Right cardiac atrium (tissue), 5 donors: ENCODE data around the gene ASTN2. TPM values are rescaled to one million over a fixed set of nuclear protein-coding genes. Genes with fewer than 3 reads are reported as not detected.
"Not testable (repeated sequence)": the region's sequence is repeated elsewhere in the genome, so short reads cannot be mapped to it uniquely, and the experiment has no call there.

ENCODE experiments used
- ATAC-seq, 2 donors: fragments of 200-7000 bp; cut with Tn5 transposase; one replicate each; pipeline versions ENCODE4 v1.8.0 to v1.9.1; 2020; ENCODE audit warnings: moderate library complexity in 2 of 2, mild to moderate bottlenecking in 1 of 2
- DNase-seq, 3 donors: peaks; one replicate each; pipeline ENCODE4 v3.0.0-alpha.2; 2020
- H3K27ac ChIP-seq: one replicate; pipeline ENCODE4 v1.5.1; 2013; ENCODE audit warnings: mild to moderate bottlenecking, low read length, control low read depth, moderate library complexity
- H3K27me3 ChIP-seq: one replicate; pipeline ENCODE4 v1.6.1; 2013; ENCODE audit not compliant: control insufficient read depth, insufficient read depth
- H3K4me1 ChIP-seq: one replicate; pipeline ENCODE4 v1.6.1; 2013; ENCODE audit warnings: low read length; ENCODE audit not compliant: control insufficient read depth, insufficient read depth
- H3K4me3 ChIP-seq: one replicate; pipeline ENCODE4 v1.5.1; 2013; ENCODE audit warnings: low read length, control low read depth
- H3K9me3 ChIP-seq: one replicate; pipeline ENCODE4 v1.6.1; 2013; ENCODE audit warnings: low read length; ENCODE audit not compliant: control insufficient read depth
- WGBS: extraction: QIAGEN DNeasy Blood & Tissue Kit; methylation state at CpG from one replicate; pipeline ENCODE4 v1.1.7; 2013; 5-methylcytosine and 5-hydroxymethylcytosine counted together
- intact Hi-C, 4 donors: fragments of 100-400 bp; cut with DNase I; formaldehyde crosslinking; loops; one replicate each; pipeline versions ENCODE4 v1.11.0 to v1.14.0; 2022 to 2023
- polyA plus RNA-seq: library from polyadenylated mRNA; stranded (reverse); fragments of 200-250 nt; gene quantifications from one replicate; pipeline ENCODE4 v1.2.3, GENCODE V29; 2013
- total RNA-seq, 4 donors: library from RNA; stranded (reverse); fragmentation: NEBNext Ultra II Directional; extraction: Animal tissue kit (Norgen Biotek cat#: 25700); gene quantifications; one replicate each; pipeline ENCODE4 v1.2.1, GENCODE V29; 2021
- donor health status: healthy with polysubstance abuse.
- donor health status: DM: no; HTN: yes; CAD: no.
- donor health status: DM: no; HTN: no; CAD: no.
- donor health status: DM: no; HTN: yes; CAD: no; lungs with severe emphysema.
- donor health status: DM: yes; HTN: yes; CAD: no.

The ASTN2 gene
- total and polyA plus RNA-seq, 5 donors = 18.1 to 79.3 (median 59.8) TPM

DNA sequence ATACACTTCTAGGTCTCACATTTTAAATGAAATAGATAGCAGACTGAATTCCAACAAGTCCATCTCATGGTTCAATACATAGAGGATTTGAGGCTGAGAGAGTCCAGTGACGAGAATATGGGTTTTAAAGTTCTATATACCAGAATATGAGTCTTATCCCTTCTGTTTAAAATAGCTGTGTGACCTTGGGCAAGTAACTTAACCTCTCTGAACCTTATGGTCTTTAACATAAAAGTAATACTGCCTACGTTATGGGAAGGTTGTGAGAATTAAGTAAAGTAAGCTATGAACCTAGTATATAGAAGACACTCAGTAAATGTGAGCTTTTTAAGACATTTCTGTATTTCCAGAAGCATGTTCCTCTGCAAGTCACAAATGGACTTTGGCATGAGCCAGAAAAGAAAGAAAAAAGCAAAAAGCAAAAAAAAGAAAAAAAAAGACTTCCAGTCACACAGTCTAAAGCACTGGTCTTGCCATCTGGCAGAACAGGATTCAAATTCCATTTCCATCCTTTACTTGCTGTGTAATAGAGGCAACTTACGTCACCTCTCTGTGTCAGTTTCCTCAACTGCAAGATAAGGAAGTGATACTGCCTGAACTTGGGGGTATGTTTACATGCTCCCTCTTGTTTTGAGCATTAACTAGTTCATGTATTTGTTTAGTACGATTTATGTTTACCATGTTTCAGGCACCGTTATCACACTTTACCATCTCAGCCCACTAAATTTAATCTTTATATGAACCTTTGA, 479.5 kb downstream of the ASTN2 start:
- DNase-seq (no peak), ATAC-seq (no peak)
- intact Hi-C loops = no loop called here
- 55% methylated on average over 5 of the region's 5 CpGs for WGBS
- no peak overlapping the region for H3K4me3 ChIP-seq
- no peaks in the 10 kb centered on the region for H3K9me3 ChIP-seq
- no peak overlapping the region for H3K27ac ChIP-seq
- H3K4me1 ChIP-seq = no peaks in the 10 kb centered on the region
- no peaks in the 10 kb centered on the region for H3K27me3 ChIP-seq

DNA sequence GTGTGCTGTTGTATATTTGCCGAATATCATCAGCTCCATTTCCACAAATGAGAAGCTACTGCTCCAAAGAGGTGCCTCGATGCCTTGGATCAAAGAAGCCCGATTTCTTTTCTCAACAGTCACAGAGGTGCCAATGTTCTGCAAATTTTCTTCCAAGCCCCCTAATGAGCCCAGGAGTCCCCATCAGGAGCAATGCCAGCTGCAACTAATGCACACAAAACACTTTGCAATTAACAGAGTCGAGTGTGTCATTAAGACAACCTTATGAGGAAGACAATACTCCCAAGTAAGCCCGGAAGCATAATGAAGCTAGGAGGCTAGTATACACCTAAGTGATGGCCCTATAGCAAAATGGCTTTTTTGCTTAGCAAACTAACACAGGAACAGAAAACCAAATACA, 480.7 kb downstream of the ASTN2 start:
- ATAC-seq = no peak
- Histone ChIP-seq H3K27me3 (no peaks in the 10 kb centered on the region), H3K9me3 (no peaks in the 10 kb centered on the region), H3K4me1 (no peaks in the 10 kb centered on the region), H3K4me3 (no peak overlapping the region), H3K27ac (no peak overlapping the region)
- WGBS = 79% methylated on average over 5 of the region's 5 CpGs
- intact Hi-C loops = no loop called here
- no peak for DNase-seq

DNA sequence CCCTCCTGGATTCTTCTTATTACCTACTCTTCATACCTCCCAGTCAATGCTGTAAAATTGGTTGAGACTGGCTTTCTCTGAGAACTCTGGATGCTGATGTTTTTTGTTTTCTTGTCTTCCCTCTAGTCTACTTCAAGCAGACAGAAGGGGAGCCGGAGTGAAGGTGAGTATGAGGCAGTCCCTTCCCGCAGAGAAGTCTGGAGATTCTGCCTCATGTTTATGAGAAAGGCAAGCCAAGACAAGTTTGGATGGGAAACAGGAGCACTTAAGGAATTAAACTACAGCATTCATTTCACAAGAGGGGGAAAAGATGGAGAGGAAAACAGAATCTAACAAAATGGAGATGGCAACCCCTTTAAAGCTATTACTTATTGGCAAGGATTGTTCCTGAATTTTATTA, 481.6 kb downstream of the ASTN2 start:
- H3K4me1 ChIP-seq = no peaks in the 10 kb centered on the region
- H3K9me3 ChIP-seq = no peaks in the 10 kb centered on the region
- DNase-seq = no peak
- no peak for ATAC-seq
- no peak overlapping the region for H3K27ac ChIP-seq
- no peaks in the 10 kb centered on the region for H3K27me3 ChIP-seq
- H3K4me3 ChIP-seq = no peak overlapping the region
- WGBS = 78% methylated on average over 2 of the region's 2 CpGs
- intact Hi-C loops = no loop called here

DNA sequence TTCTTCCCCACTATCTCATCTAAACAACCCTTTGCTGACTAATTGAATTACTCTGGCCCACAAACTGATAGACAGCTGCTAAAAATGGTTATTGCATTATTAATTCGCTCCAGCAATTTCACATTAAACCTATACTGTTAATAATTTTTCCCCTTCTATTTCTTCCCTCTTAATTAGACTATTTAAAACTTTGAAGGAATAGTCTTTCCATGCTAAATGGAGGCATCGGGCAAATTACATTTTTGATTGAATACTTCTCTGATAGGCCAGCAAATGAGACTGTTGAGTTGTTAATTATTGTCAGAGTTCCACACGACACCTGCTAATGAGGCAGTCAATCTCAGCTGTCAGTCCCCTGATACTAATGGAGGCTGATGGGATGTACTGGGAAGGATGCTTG, 485.2 kb downstream of the ASTN2 start:
- no peak overlapping the region for H3K27ac ChIP-seq
- WGBS = 69% methylated on average over 3 of the region's 3 CpGs
- DNase-seq = no peak
- no peak overlapping the region for H3K4me3 ChIP-seq
- H3K9me3 ChIP-seq = no peaks in the 10 kb centered on the region
- no peaks in the 10 kb centered on the region for H3K4me1 ChIP-seq
- no peak for ATAC-seq
- H3K27me3 ChIP-seq = no peaks in the 10 kb centered on the region
- intact Hi-C loops = no loop called here

DNA sequence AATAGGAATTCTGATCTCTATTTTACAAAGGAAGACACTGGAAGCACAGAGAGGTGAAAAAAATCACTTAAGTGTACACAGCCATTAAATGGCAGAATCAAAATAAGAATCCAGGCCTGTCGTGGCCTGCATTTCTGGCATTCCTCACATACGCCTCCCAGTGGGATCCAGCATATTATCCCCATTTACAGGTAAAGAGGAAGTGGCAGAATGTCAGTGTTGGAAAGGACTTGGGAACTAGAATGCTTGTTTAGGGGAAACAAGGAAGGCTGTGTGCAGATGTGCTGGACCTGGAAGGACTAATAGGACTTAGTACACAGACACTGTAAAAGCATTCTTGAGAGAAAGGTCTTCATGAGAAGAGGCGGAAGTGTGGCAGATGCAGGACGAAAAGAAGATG, 486.0 kb downstream of the ASTN2 start:
- 51% methylated on average over 4 of the region's 4 CpGs for WGBS
- no peak for DNase-seq
- H3K9me3 ChIP-seq = no peaks in the 10 kb centered on the region
- intact Hi-C loops = no loop called here
- no peaks in the 10 kb centered on the region for H3K4me1 ChIP-seq
- H3K27ac ChIP-seq = no peak overlapping the region
- H3K4me3 ChIP-seq = no peak overlapping the region
- H3K27me3 ChIP-seq = no peaks in the 10 kb centered on the region
- ATAC-seq = no peak

DNA sequence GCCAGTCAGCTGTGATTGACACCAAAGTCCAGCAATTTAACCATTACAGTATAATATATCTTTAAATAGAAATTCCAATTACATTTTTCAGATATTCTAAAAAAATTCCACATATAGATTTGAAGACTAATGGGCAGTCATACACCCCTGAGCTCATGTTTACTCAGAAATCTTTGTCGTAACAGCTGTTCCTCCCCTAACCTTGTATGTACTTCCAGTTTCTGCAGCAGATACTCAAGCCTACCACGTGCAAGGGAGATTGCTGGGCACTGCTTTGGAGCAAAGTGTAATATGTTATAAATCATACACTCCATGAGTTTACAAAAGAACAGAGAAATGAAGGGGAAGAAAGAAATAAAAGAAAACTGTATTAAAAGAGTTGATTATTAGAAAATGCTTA, 486.6 kb downstream of the ASTN2 start:
- Histone ChIP-seq H3K4me3 (no peak overlapping the region), H3K27ac (no peak overlapping the region), H3K4me1 (no peaks in the 10 kb centered on the region), H3K27me3 (no peaks in the 10 kb centered on the region), H3K9me3 (no peaks in the 10 kb centered on the region)
- 44% methylated on average over 2 of the region's 2 CpGs for WGBS
- intact Hi-C loops = no loop called here
- DNase-seq (no peak), ATAC-seq (no peak)

DNA sequence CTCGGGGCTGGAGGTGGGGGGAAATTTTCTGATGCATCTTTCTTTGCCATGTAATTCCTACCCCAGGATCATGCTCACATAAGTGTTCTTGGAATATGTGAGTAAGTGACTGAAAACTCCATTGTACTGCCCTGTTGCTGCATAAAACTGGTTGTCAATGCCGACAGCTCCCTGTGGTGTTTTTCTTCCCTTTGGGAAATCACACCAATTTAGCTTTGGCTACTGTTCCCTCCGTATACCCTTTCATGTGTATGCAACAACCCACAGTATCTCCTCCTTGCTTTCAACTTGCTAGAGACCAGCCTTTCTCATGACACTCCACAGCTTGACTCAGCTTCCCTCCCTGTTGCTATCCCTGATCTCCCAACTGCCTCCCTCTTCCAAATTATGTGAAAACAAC, 487.1 kb downstream of the ASTN2 start:
- no peak overlapping the region for H3K27ac ChIP-seq
- WGBS = 55% methylated on average over 3 of the region's 3 CpGs
- no peak overlapping the region for H3K4me3 ChIP-seq
- H3K9me3 ChIP-seq = no peaks in the 10 kb centered on the region
- no peaks in the 10 kb centered on the region for H3K27me3 ChIP-seq
- no peaks in the 10 kb centered on the region for H3K4me1 ChIP-seq
- intact Hi-C loops = no loop called here
- ATAC-seq (no peak), DNase-seq (no peak)

DNA sequence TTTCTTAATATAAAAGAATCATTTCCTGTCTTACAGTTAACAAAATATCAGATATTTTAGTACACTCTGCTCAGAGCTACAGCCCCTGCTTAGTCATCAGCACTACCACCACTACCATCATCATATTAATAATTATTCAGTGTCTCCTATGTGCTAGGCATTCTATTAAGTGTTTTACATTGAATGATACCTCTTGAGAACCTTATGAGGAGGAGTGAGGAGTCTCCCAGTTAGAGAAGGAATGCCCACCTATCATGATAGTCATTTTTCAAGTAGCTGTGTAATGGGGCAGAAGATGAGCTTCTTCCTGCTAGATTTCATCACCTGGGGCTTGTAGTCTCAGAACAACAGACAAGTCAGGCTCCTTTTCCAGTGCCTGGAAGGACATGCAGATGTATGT, 489.7 kb downstream of the ASTN2 start:
- Histone ChIP-seq H3K27me3 (no peaks in the 10 kb centered on the region), H3K4me1 (no peaks in the 10 kb centered on the region), H3K27ac (no peak overlapping the region), H3K4me3 (no peak overlapping the region), H3K9me3 (no peaks in the 10 kb centered on the region)
- intact Hi-C loops = no loop called here
- DNase-seq = no peak
- no peak for ATAC-seq

DNA sequence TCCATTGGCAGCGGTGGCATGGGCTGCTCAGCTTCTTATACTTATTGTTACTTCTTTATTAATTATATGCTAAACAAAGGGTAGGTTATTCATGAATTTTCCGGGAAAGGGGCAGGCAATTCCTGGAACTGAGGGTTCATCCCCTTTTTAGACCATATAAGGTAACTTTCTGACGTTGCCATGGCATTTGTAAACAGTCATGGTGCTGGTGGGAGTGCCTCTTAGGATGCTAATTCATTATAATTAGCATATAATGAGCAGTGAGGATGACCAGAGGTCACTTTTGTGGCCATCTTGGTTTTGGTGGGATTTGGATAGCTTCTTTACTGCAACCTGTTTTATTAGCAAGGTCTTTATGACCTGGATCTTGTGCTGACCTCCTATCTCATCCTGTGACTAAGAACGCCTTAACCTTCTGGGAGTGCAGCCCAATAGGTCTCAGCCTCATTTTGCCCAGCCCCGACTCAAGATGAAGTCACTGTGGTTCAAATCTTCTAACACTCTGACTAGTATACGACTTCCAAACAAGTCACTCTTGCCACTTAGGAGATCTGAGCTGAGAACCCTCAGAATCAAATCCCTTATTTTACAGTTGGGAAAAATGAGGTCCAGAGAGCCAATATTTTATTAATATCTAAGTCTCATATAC, 490.3 kb downstream of the ASTN2 start:
- Histone ChIP-seq H3K27ac (no peak overlapping the region), H3K27me3 (no peaks in the 10 kb centered on the region), H3K4me1 (no peaks in the 10 kb centered on the region), H3K4me3 (no peak overlapping the region), H3K9me3 (no peaks in the 10 kb centered on the region)
- intact Hi-C loops = no loop called here
- DNase-seq (no peak), ATAC-seq (no peak)
- 82% methylated on average over 6 of the region's 6 CpGs for WGBS

DNA sequence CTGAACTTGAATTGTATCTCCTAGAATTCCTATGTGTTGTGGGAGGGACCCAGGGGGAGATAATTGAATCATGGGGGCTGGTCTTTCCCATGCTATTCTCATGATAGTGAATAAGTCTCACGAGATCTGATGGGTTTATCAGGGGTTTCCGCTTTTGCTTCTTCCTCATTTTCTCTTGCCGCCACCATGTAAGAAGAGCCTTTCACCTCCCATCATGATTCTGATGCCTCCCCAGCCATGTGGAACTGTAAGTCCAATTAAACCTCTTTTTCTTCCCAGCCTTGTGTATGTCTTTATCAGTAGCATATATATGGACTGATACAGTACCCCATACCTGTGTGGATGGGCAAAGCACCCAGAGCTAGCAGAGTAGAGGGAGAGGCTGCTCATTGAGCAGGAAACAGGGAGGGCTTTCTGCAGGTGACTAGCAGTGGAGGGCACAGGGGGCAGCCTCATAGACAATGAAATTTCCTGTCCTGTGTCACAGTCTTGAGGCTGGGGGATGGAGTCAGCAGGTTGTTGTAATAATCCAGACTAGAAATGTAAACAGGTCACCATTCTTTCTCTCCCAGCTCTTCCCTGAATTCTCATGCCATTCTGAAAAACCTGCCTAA, 496.9 kb downstream of the ASTN2 start:
- 73% methylated on average over 3 of the region's 3 CpGs for WGBS

DNA sequence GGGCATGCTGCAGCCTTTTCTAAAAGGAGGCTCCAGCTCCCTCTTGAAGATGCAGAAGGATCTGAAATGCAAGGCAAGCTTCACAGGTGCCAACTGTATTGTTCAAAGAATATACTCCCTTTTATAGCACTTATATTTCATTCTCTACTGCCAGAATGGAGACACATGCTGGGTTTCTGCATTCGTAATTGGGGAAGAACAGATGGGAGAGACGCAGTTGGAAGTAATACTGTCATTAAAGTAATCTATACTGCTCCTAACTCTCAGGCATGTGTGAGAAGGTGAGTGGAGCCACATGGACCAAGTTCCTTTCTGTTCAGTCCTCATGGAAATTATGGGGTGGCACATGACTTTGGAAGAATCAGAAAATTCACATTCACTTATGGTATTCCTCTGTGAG, 501.3 kb downstream of the ASTN2 start:
- ATAC-seq (no peak), DNase-seq (no peak)
- WGBS = 86% methylated on average over 2 of the region's 2 CpGs
- H3K27ac ChIP-seq = no peak overlapping the region
- intact Hi-C loops = no loop called here
- no peaks in the 10 kb centered on the region for H3K4me1 ChIP-seq
- H3K9me3 ChIP-seq = no peaks in the 10 kb centered on the region
- H3K4me3 ChIP-seq = no peak overlapping the region
- H3K27me3 ChIP-seq = no peaks in the 10 kb centered on the region

More for the DNA sequence above, 496.9 kb downstream of the ASTN2 start:
- ATAC-seq, DNase-seq, H3K27ac ChIP-seq, intact Hi-C loops, H3K27me3 ChIP-seq, H3K4me3 ChIP-seq, H3K4me1 ChIP-seq, H3K9me3 ChIP-seq: not testable (repeated sequence)
